Tibial nerve (tissue), 3 donors: ENCODE measurements around the gene ULBP3.

ENCODE experiments used
- CTCF ChIP-seq, 5 experiments: fragments of 200-600 bp in 3 of 5; fragments of 450-650 bp in 2 of 5; sonication (generic) in 3 of 5; IDR thresholded peaks; one replicate each; pipeline ENCODE4 v1.5.1; 2016 to 2019; ENCODE audit warnings: antibody characterized with exemption in 5 of 5, mild to moderate bottlenecking in 3 of 5, moderate library complexity in 2 of 5
- POLR2A ChIP-seq, 2 donors: fragments of 450-650 bp; IDR thresholded peaks; one replicate each; pipeline ENCODE4 v1.6.1; 2017; ENCODE audit warnings: antibody characterized with exemption in 2 of 2, mild to moderate bottlenecking in 2 of 2, moderate library complexity in 2 of 2

DNA sequence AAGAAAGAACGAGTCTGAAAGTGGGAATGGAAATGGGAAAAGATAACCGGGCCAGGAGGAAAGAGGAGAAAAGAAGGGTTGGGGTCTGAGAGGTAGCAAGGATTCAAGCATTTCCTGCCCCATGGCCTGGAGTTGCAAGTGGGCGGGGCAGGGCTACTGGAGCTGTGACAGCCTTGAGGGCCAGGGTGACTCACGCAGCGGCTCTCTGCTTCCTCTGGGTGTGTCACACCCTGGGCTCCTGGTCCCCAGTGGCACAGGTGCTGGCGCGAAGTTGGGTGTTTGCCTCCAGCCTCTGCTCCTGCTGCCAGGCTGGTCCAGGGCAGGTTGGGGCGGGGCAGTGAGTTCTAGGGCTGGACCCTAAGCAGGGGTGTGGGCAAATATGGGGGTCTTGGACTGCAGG, 3.3 kb upstream of the ULBP3 start:
- TF ChIP-seq CTCF (IDR thresholded peaks at IDR 0.05): no peak
- TF ChIP-seq POLR2A (IDR thresholded peaks at IDR 0.05): no peak
